Activated CD4-positive, alpha-beta T cell treated with anti-CD3 and anti-CD28 coated beads, Interleukin-2, Interleukin-6, amounts not matched to agents 100 ng/mL and 50 ng/mL, durations not matched to agents 16 hours and 8 hours (primary cell): ENCODE results near the gene TBC1D10B.
"Not testable (repeated sequence)": the region's sequence is repeated elsewhere in the genome, so short reads cannot be mapped to it uniquely, and the experiment has no call there.

Experiments used
- DNase-seq: peaks from one replicate; pipeline ENCODE4 v3.0.0-alpha.2; 2020

Gene TBC1D10B

GRCh38 chr16:30324220-30324619, 46.1 kb downstream of the TBC1D10B start:
- DNase-seq: not testable (repeated sequence)

- DNase-seq: not testable (repeated sequence)
These were observed 51.6 kb downstream of the TBC1D10B start for GRCh38 chr16:30318647-30319046.

GRCh38 chr16:30310937-30311336, 59.4 kb downstream of the TBC1D10B start:
- DNase-seq: not testable (repeated sequence)

- peak; percentile 26 for DNase-seq
These were observed 61.0 kb downstream of the TBC1D10B start for GRCh38 chr16:30309255-30309654.
